Measurements from ENCODE around the gene FAM163B. TPM values are rescaled to one million over a fixed set of nuclear protein-coding genes. Genes with fewer than 3 reads are reported as not detected.

Gene FAM163B
- total and polyA plus RNA-seq, 2 donors from 2014 or later: 0.54 TPM; not detected in 1

DNA sequence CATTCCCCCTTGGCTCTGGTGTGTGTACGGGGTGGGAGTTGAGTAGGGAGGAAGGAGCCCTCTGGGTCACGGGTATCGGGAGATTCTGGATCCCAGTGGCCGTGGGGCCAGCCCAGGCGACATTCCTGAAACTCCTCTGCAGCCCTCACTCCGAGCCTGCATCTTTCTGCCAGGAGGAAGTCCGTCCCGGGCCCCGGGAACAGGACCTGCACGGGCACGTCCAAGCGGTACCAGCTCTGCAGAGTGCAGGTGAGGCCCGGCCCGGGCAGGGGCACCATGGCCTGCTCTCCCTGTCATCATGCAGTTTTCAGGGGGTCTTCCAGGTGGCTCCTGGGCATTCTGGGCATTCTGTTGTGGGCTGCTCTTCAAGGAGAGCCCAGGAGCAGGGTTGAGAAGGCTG, 71.0 kb downstream of the FAM163B start:
- FAIRE-seq (no peak), DNase-seq (no peak)
- H3K9ac ChIP-seq (ENCODE audit: low read length in 3 of 3): no peak overlapping the region
- intact Hi-C loops (cut with DNase I): no loop called here
- peaks cover 0 to 53% (median 10%) of the 10 kb centered on the region in 3 donors for H3K4me1 ChIP-seq (ENCODE audit: control insufficient read depth in 2 of 3, insufficient read depth in 2 of 3, low read depth in 1 of 3, low read length in 3 of 3)
- peaks cover 0 to 9% (median 0%) of the 10 kb centered on the region in 3 donors for H3K36me3 ChIP-seq (ENCODE audit: control insufficient read depth in 2 of 3, insufficient read depth in 3 of 3, low read length in 3 of 3)
- H3K9me3 ChIP-seq (ENCODE audit: control insufficient read depth in 2 of 3, insufficient read depth in 1 of 3, low read length in 3 of 3): no peaks in the 10 kb centered on the region
- TF ChIP-seq, protein P1, sequence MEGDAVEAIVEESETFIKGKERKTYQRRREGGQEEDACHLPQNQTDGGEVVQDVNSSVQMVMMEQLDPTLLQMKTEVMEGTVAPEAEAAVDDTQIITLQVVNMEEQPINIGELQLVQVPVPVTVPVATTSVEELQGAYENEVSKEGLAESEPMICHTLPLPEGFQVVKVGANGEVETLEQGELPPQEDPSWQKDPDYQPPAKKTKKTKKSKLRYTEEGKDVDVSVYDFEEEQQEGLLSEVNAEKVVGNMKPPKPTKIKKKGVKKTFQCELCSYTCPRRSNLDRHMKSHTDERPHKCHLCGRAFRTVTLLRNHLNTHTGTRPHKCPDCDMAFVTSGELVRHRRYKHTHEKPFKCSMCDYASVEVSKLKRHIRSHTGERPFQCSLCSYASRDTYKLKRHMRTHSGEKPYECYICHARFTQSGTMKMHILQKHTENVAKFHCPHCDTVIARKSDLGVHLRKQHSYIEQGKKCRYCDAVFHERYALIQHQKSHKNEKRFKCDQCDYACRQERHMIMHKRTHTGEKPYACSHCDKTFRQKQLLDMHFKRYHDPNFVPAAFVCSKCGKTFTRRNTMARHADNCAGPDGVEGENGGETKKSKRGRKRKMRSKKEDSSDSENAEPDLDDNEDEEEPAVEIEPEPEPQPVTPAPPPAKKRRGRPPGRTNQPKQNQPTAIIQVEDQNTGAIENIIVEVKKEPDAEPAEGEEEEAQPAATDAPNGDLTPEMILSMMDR (IDR thresholded peaks at IDR 0.05; ENCODE audit: borderline replicate concordance, extremely low read depth, insufficient read depth): no peak
- H3K4me3 ChIP-seq (ENCODE audit: low read length in 3 of 3): no peak overlapping the region
- peak overlapping the region in 1 of 2 donors; percentile 3 for H3K27ac ChIP-seq (ENCODE audit: low read depth in 2 of 2, low read length in 2 of 2)
- H3K27me3 ChIP-seq (ENCODE audit: control insufficient read depth, insufficient read depth, low read length): no peaks in the 10 kb centered on the region

DNA sequence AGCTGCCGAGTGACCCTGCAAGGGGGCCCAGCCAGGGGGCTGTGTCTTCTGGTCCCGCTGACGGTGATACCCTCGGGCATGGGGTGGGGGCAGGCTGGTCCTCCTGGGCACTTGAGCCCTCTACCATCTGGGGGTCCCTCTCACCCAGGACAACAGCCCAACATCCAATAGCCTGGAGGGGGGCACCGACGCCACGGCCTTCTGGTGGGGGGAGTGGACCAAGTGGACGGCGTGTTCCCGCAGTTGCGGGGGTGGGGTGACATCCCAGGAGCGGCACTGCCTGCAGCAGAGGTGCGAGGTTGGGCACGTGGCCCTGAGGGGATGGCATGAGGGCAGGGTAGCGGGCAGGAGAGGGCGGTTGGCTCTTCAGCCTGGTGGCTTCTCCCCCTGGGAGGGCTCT, 71.9 kb downstream of the FAM163B start:
- Histone ChIP-seq H3K27me3 (ENCODE audit: control insufficient read depth, insufficient read depth, low read length) (no peaks in the 10 kb centered on the region), H3K4me1 (ENCODE audit: control insufficient read depth in 2 of 3, insufficient read depth in 2 of 3, low read depth in 1 of 3, low read length in 3 of 3) (peaks cover 0 to 58% (median 15%) of the 10 kb centered on the region in 3 donors), H3K4me3 (ENCODE audit: low read length in 3 of 3) (no peak overlapping the region), H3K27ac (ENCODE audit: low read depth in 2 of 2, low read length in 2 of 2) (no peak overlapping the region), H3K36me3 (ENCODE audit: control insufficient read depth in 2 of 3, insufficient read depth in 3 of 3, low read length in 3 of 3) (peaks cover 0 to 9% (median 0%) of the 10 kb centered on the region in 3 donors), H3K9ac (ENCODE audit: low read length in 3 of 3) (no peak overlapping the region), H3K9me3 (ENCODE audit: control insufficient read depth in 2 of 3, insufficient read depth in 1 of 3, low read length in 3 of 3) (no peaks in the 10 kb centered on the region)
- intact Hi-C loops (cut with DNase I): no loop called here
- TF ChIP-seq, protein P1 (IDR thresholded peaks at IDR 0.05; ENCODE audit: borderline replicate concordance, extremely low read depth, insufficient read depth): no peak
- DNase-seq (no peak), FAIRE-seq (no peak)

DNA sequence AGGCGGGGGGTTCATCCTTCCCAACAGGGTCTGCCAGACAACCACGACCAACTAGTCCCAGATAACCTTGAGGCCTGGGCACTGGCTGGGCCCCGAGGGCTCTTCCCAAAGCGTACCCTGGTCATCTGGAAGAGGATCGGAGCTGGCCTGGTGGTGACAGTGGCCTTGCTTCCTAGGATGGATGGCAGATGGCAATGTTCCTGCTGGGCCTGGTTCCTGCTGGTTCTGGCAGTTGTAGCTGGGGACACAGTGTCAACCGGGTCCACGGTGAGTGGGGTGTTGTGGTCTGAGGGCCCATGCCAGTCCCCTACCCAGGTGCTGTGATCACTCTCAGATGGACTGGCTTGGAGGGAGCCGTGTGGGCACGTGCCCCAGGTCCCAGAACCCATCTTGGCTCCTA, 72.7 kb downstream of the FAM163B start:
- H3K9ac ChIP-seq (ENCODE audit: low read length in 3 of 3): no peak overlapping the region
- H3K4me1 ChIP-seq (ENCODE audit: control insufficient read depth in 2 of 3, insufficient read depth in 2 of 3, low read depth in 1 of 3, low read length in 3 of 3): peaks cover 0 to 58% (median 15%) of the 10 kb centered on the region in 3 donors
- H3K4me3 ChIP-seq (ENCODE audit: low read length in 3 of 3): peak overlapping the region in 1 of 3 donors; percentile 55
- peaks cover 0 to 7% (median 0%) of the 10 kb centered on the region in 3 donors for H3K36me3 ChIP-seq (ENCODE audit: control insufficient read depth in 2 of 3, insufficient read depth in 3 of 3, low read length in 3 of 3)
- TF ChIP-seq, protein P1 (IDR thresholded peaks at IDR 0.05; ENCODE audit: borderline replicate concordance, extremely low read depth, insufficient read depth): no peak
- no peaks in the 10 kb centered on the region for H3K9me3 ChIP-seq (ENCODE audit: control insufficient read depth in 2 of 3, insufficient read depth in 1 of 3, low read length in 3 of 3)
- no peak for DNase-seq
- H3K27ac ChIP-seq (ENCODE audit: low read depth in 2 of 2, low read length in 2 of 2): no peak overlapping the region
- no peaks in the 10 kb centered on the region for H3K27me3 ChIP-seq (ENCODE audit: control insufficient read depth, insufficient read depth, low read length)
- intact Hi-C loops (cut with DNase I): no loop called here
- FAIRE-seq: no peak

DNA sequence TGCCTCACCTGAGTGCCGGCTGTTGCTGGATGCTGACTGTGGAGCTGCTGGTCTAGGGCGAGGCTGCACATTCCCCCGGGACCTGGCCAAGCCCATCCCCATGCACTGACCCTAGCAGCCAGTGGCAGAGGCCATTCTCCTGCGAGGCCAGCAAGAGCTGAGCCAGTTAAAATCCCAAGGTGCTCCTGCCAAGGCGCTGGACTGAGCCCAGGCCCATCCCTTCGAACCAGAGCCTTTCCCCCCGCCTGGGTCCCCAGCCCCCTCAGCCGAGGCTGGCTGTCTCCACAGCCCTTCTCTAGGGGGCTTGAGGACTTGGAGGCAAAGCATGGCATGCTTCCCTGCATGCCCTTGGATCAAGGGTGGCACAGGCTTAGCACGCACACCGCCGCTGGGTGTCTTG, 73.1 kb downstream of the FAM163B start:
- peak overlapping the region in 2 of 3 donors; percentile 34 to 55 for H3K4me3 ChIP-seq (ENCODE audit: low read length in 3 of 3)
- DNase-seq (no peak), FAIRE-seq (no peak)
- intact Hi-C loops (cut with DNase I): no loop called here
- TF ChIP-seq, protein P1 (IDR thresholded peaks at IDR 0.05; ENCODE audit: borderline replicate concordance, extremely low read depth, insufficient read depth): no peak
- H3K4me1 ChIP-seq (ENCODE audit: control insufficient read depth in 2 of 3, insufficient read depth in 2 of 3, low read depth in 1 of 3, low read length in 3 of 3): peaks cover 0 to 61% (median 15%) of the 10 kb centered on the region in 3 donors
- no peaks in the 10 kb centered on the region for H3K27me3 ChIP-seq (ENCODE audit: control insufficient read depth, insufficient read depth, low read length)
- no peak overlapping the region for H3K27ac ChIP-seq (ENCODE audit: low read depth in 2 of 2, low read length in 2 of 2)
- peaks cover 0 to 4% (median 0%) of the 10 kb centered on the region in 3 donors for H3K36me3 ChIP-seq (ENCODE audit: control insufficient read depth in 2 of 3, insufficient read depth in 3 of 3, low read length in 3 of 3)
- H3K9ac ChIP-seq (ENCODE audit: low read length in 3 of 3): peak overlapping the region in 1 of 3 donors; percentile 34
- no peaks in the 10 kb centered on the region for H3K9me3 ChIP-seq (ENCODE audit: control insufficient read depth in 2 of 3, insufficient read depth in 1 of 3, low read length in 3 of 3)

All from kidney (tissue), 14 donors.